Spleen (tissue), 11 donors: ENCODE data around the gene GLT8D1. TPM values are rescaled to one million over a fixed set of nuclear protein-coding genes. Genes with fewer than 3 reads are reported as not detected.
A peak's percentile ranks its signal among the peaks of the same experiment; 100 is the strongest.

ENCODE experiments used
- DNase-seq: peaks from one replicate; pipeline ENCODE4 v3.0.0-alpha.2; 2020
- H3K27ac ChIP-seq, 8 donors: fragments of 200-600 bp; sonication (generic) in 7 of 8; 1 replicate in 4 of 8; 2 replicates in 4 of 8; pipeline versions ENCODE4 v1.5.0 to v1.8.0; 2016 to 2021; ENCODE audit warnings: inconsistent platforms in 4 of 8, mild to moderate bottlenecking in 4 of 8, moderate library complexity in 1 of 8
- H3K27me3 ChIP-seq, 7 donors: fragments of 200-600 bp; sonication (generic) in 6 of 7; replicated peaks in 1 of 7; 1 replicate in 4 of 7; 2 replicates in 3 of 7; pipeline versions ENCODE4 v1.5.0 to v1.8.0; 2016 to 2021; ENCODE audit warnings: inconsistent platforms in 3 of 7, mild to moderate bottlenecking in 1 of 7
- H3K36me3 ChIP-seq, 6 donors: fragments of 200-600 bp; sonication (generic) in 5 of 6; 1 replicate in 4 of 6; 2 replicates in 2 of 6; pipeline versions ENCODE4 v1.5.0 to v1.8.0; 2016 to 2021; ENCODE audit warnings: inconsistent platforms in 2 of 6
- H3K4me1 ChIP-seq, 6 donors: fragments of 200-600 bp; sonication (generic) in 5 of 6; 1 replicate in 3 of 6; 2 replicates in 3 of 6; pipeline versions ENCODE4 v1.5.0 to v1.8.0; 2016 to 2021; ENCODE audit warnings: inconsistent platforms in 3 of 6
- H3K4me3 ChIP-seq, 8 donors: fragments of 200-600 bp; sonication (generic) in 7 of 8; 1 replicate in 4 of 8; 2 replicates in 4 of 8; pipeline versions ENCODE4 v1.5.0 to v1.8.0; 2016 to 2021; ENCODE audit warnings: inconsistent platforms in 4 of 8, mild to moderate bottlenecking in 4 of 8, moderate library complexity in 2 of 8
- H3K9me3 ChIP-seq, 8 donors: fragments of 200-600 bp; sonication (generic) in 7 of 8; 1 replicate in 4 of 8; 2 replicates in 4 of 8; pipeline versions ENCODE4 v1.5.0 to v1.8.0; 2016 to 2021; ENCODE audit warnings: inconsistent platforms in 4 of 8
- CTCF ChIP-seq, 11 experiments: fragments of 200-600 bp in 7 of 11; fragments of 450-650 bp in 4 of 11; sonication (generic) in 4 of 11; IDR thresholded peaks in 8 of 11; conservative IDR thresholded peaks in 3 of 11; 1 replicate in 7 of 11; 2 replicates in 4 of 11; pipeline versions ENCODE4 v1.4.0 to v1.8.0; 2016 to 2021; ENCODE audit warnings: antibody characterized with exemption in 11 of 11, inconsistent platforms in 4 of 11, mild to moderate bottlenecking in 1 of 11
- POLR2A ChIP-seq, 3 donors: fragments of 450-650 bp; IDR thresholded peaks; one replicate each; pipeline ENCODE4 v1.5.1; 2017; ENCODE audit warnings: antibody characterized with exemption in 3 of 3, mild to moderate bottlenecking in 1 of 3
- POLR2AphosphoS5 ChIP-seq, 3 donors: sonication (generic); formaldehyde crosslinking; IDR thresholded peaks; one replicate each; pipeline ENCODE4 v1.5.1; 2017; ENCODE audit warnings: antibody characterized with exemption in 3 of 3
- WGBS, 5 donors: extraction: QIAGEN DNeasy Blood & Tissue Kit in 3 of 5; methylation state at CpG; one replicate each; pipeline versions ENCODE4 v1.1.5 to v1.1.7; 2013 to 2018; 5-methylcytosine and 5-hydroxymethylcytosine counted together
- intact Hi-C: fragments of 100-400 bp; cut with DNase I; formaldehyde crosslinking; loops from one replicate; pipeline ENCODE4 v1.15.0; 2023; ENCODE audit warnings: low total_unique reads
- polyA plus RNA-seq, 3 donors: library from polyadenylated mRNA; stranded (reverse); fragments of 200-250 nt; gene quantifications; one replicate each; pipeline ENCODE4 v1.2.1, GENCODE V29; 2013
- total RNA-seq, 7 donors: library from RNA; depleted of rRNA in 3 of 7; stranded (reverse); fragments of >200 nt in 3 of 7; fragmentation: NEBNext Ultra II Directional in 4 of 7; extraction: Animal tissue kit (Norgen Biotek cat#: 25700) in 4 of 7; gene quantifications; one replicate each; pipeline versions ENCODE4 v1.1.0 to v1.2.1, GENCODE V29; 2016 to 2021
- donor health status: healthy with polysubstance abuse.
- donor health status: DM: no; HTN: no; CAD: no; lungs with moderate emphysema.
- donor health status: DM: no; HTN: no; CAD: no.
- donor health status: Bipolar disorder and iron deficiency.
- donor health status: healthy.
- donor health status: DM: no; HTN: no; CAD: no.
- donor health status: DM: yes; HTN: yes; CAD: no.

Gene GLT8D1
- total and polyA plus RNA-seq, 10 donors: 21.8 to 53.9 (median 30.9) TPM

- H3K36me3 ChIP-seq: peaks cover 0 to 27% (median 13%) of the 10 kb centered on the region in 6 donors
- no peak for TF ChIP-seq POLR2A (IDR thresholded peaks at IDR 0.05)
- no peak for TF ChIP-seq CTCF (IDR thresholded peaks at IDR 0.05 in 8 of 11, conservative IDR thresholded peaks at IDR 0.05 in 3 of 11)
- no peak for TF ChIP-seq POLR2AphosphoS5 (IDR thresholded peaks at IDR 0.05)
- peak overlapping the region; percentile 92 to 100 (median 100) for H3K4me3 ChIP-seq
- WGBS, 5 donors: 2 to 19% (median 7%) methylated on average over 5 to 22 of the region's 22 CpGs
- intact Hi-C loops: no loop called here
- peak overlapping the region; percentile 84 to 96 (median 94) for H3K27ac ChIP-seq
- no peaks in the 10 kb centered on the region for H3K27me3 ChIP-seq
- no peaks in the 10 kb centered on the region for H3K9me3 ChIP-seq
- no peak for DNase-seq
- H3K4me1 ChIP-seq: peaks cover 30 to 75% (median 38%) of the 10 kb centered on the region in 6 donors
Observed at GRCh38 chr3:52704611-52705437, 767 bp downstream of the GLT8D1 start.

GRCh38 chr3:52703341-52703740, 2.2 kb downstream of the GLT8D1 start:
- H3K36me3 ChIP-seq: peaks cover 0 to 27% (median 13%) of the 10 kb centered on the region in 6 donors
- H3K27me3 ChIP-seq: no peaks in the 10 kb centered on the region
- no peak for DNase-seq
- TF ChIP-seq CTCF (IDR thresholded peaks at IDR 0.05 in 8 of 11, conservative IDR thresholded peaks at IDR 0.05 in 3 of 11) (no peak), POLR2A (IDR thresholded peaks at IDR 0.05) (no peak), POLR2AphosphoS5 (IDR thresholded peaks at IDR 0.05) (no peak)
- 78 to 94% (median 90%) methylated on average over 7 of the region's 7 CpGs for WGBS, 5 donors
- no peak overlapping the region for H3K27ac ChIP-seq
- H3K4me3 ChIP-seq: no peak overlapping the region
- no peaks in the 10 kb centered on the region for H3K9me3 ChIP-seq
- H3K4me1 ChIP-seq: peaks cover 30 to 61% (median 36%) of the 10 kb centered on the region in 6 donors
- intact Hi-C loops: no loop called here

- DNase-seq: no peak
Observed at GRCh38 chr3:52697632-52697965, 8.0 kb downstream of the GLT8D1 start.

More at GRCh38 chr3:52697632-52697965, 8.0 kb downstream of the GLT8D1 start:
- WGBS, 5 donors: 95 to 98% (median 96%) methylated on average over 4 of the region's 4 CpGs
- Histone ChIP-seq H3K27me3 (no peaks in the 10 kb centered on the region), H3K9me3 (no peaks in the 10 kb centered on the region), H3K4me1 (peaks cover 0 to 29% (median 0%) of the 10 kb centered on the region in 6 donors), H3K4me3 (no peak overlapping the region), H3K27ac (peak overlapping the region in 3 of 8 donors; percentile 5 to 64 (median 37)), H3K36me3 (peaks cover 0 to 76% (median 55%) of the 10 kb centered on the region in 6 donors)
- TF ChIP-seq POLR2A (IDR thresholded peaks at IDR 0.05) (no peak), POLR2AphosphoS5 (IDR thresholded peaks at IDR 0.05) (no peak), CTCF (IDR thresholded peaks at IDR 0.05 in 8 of 11, conservative IDR thresholded peaks at IDR 0.05 in 3 of 11) (no peak)
- intact Hi-C loops: no loop called here
